Endothelial cell of umbilical vein (primary cell): ENCODE data around the gene TMPRSS4. TPM values are rescaled to one million over a fixed set of nuclear protein-coding genes. Genes with fewer than 3 reads are reported as not detected.

Experiments
- BruUV-seq: library from RNA; stranded (reverse); fragments of 400-500 nt; replicated peaks from 2 replicates; lab custom pipeline; 2021; lab: Mats Ljungman, UMichigan
- CTCF ChIA-PET: fragments of 300-600, 350-600 bp; sonication (Branson Sonifier 250); formaldehyde crosslinking; loops from one replicate; lab custom pipeline; 2021; ENCODE audit warnings: antibody characterized with exemption, inconsistent platforms; lab: Charles Lee
- POLR2A ChIA-PET: fragments of 300-600, 350-600 bp; sonication (Branson Sonifier 250); formaldehyde crosslinking; loops from one replicate; lab custom pipeline; 2021; ENCODE audit warnings: antibody characterized with exemption, inconsistent platforms; lab: Charles Lee
- DNase-seq: peaks from one replicate; pipeline ENCODE4 v3.0.0-alpha.2; 2011; ENCODE audit warnings: low read depth, low spot score
- FAIRE-seq: peaks from 2 replicates; lab custom pipeline; 2011; peaks lifted over from hg19 to GRCh38; lab: Jason Lieb, UNC
- H2AFZ ChIP-seq: 2 replicates; pipeline ENCODE4 v1.6.0; 2012; ENCODE audit warnings: low read depth, low read length, control low read depth, inconsistent platforms
- H3K27ac ChIP-seq: 2 replicates; pipeline ENCODE4 v1.5.1; 2011; ENCODE audit warnings: low read depth, mild to moderate bottlenecking, control low read depth, low read length, moderate library complexity; ENCODE audit not compliant: insufficient read depth
- H3K27me3 ChIP-seq, 2 experiments: 2 replicates each; pipeline versions ENCODE4 v1.6.0 to v1.6.1; 2011; ENCODE audit warnings: low read length in 2 of 2, mixed read lengths in 1 of 2; ENCODE audit not compliant: control insufficient read depth in 2 of 2, insufficient read depth in 2 of 2
- H3K36me3 ChIP-seq, 2 experiments: 2 replicates in 1 of 2; 3 replicates in 1 of 2; pipeline ENCODE4 v1.5.1; 2011; ENCODE audit warnings: low read length in 2 of 2, mild to moderate bottlenecking in 1 of 2, moderate library complexity in 1 of 2; ENCODE audit not compliant: control insufficient read depth in 2 of 2, insufficient read depth in 2 of 2; ENCODE audit errors: extremely low read depth in 1 of 2
- H3K4me1 ChIP-seq: 3 replicates; pipeline ENCODE4 v1.5.1; 2011; ENCODE audit warnings: mild to moderate bottlenecking, low read length; ENCODE audit not compliant: control insufficient read depth, insufficient read depth; ENCODE audit errors: extremely low read depth
- H3K4me2 ChIP-seq: 2 replicates; pipeline ENCODE4 v1.6.1; 2011; ENCODE audit warnings: low read length, control low read depth, mixed read lengths; ENCODE audit not compliant: insufficient read depth
- H3K4me3 ChIP-seq, 3 experiments: fragments of 200-600 bp in 1 of 3; sonication (generic), shearing (Covaris generic) in 1 of 3; replicated peaks in 1 of 3; 2 replicates each; pipeline ENCODE4 v1.5.1; 2011 to 2016; ENCODE audit warnings: control low read depth in 3 of 3, low read length in 3 of 3, mild to moderate bottlenecking in 2 of 3, inconsistent platforms in 1 of 3, low read depth in 1 of 3, moderate library complexity in 1 of 3; ENCODE audit not compliant: insufficient read depth in 1 of 3
- H3K79me2 ChIP-seq: 2 replicates; pipeline ENCODE4 v1.6.0; 2012; ENCODE audit warnings: low read length, inconsistent platforms; ENCODE audit not compliant: control insufficient read depth, insufficient read depth
- H3K9ac ChIP-seq: replicated peaks from 2 replicates; pipeline ENCODE3; 2011; ENCODE audit warnings: low read length, control low read depth; ENCODE audit not compliant: insufficient read depth; ENCODE audit errors: extremely low read depth
- H3K9me1 ChIP-seq: replicated peaks from 3 replicates; pipeline ENCODE4 v1.6.0; 2011; ENCODE audit warnings: mild to moderate bottlenecking, low read length; ENCODE audit not compliant: control insufficient read depth, insufficient read depth; ENCODE audit errors: extremely low read depth
- H3K9me3 ChIP-seq: replicated peaks from 2 replicates; pipeline ENCODE4 v1.5.1; 2012; ENCODE audit warnings: low read length, inconsistent platforms; ENCODE audit not compliant: control insufficient read depth, insufficient read depth
- H4K20me1 ChIP-seq: replicated peaks from 2 replicates; pipeline ENCODE3; 2011; ENCODE audit warnings: mild to moderate bottlenecking, low read length; ENCODE audit not compliant: control insufficient read depth, insufficient read depth; ENCODE audit errors: extremely low read depth
- EZH2 ChIP-seq: IDR thresholded peaks from 2 replicates; pipeline ENCODE4 v1.6.1; 2012; ENCODE audit warnings: borderline replicate concordance, low read depth, mild to moderate bottlenecking, moderate library complexity, low read length, inconsistent platforms; ENCODE audit not compliant: severe bottlenecking
- FOS ChIP-seq: IDR thresholded peaks from 2 replicates; pipeline ENCODE4 v1.6.1; 2011; ENCODE audit warnings: mild to moderate bottlenecking, low read length, moderate library complexity, borderline replicate concordance; ENCODE audit not compliant: insufficient read depth
- GATA2 ChIP-seq: IDR thresholded peaks from 2 replicates; pipeline ENCODE4 v1.7.0; 2011; ENCODE audit warnings: low read depth, mild to moderate bottlenecking, moderate library complexity, mixed read lengths, low read length; ENCODE audit not compliant: insufficient read length, insufficient read depth
- JUN ChIP-seq: IDR thresholded peaks from 2 replicates; pipeline ENCODE4 v1.6.1; 2011; ENCODE audit warnings: borderline replicate concordance, low read depth; ENCODE audit not compliant: insufficient read length, insufficient read depth
- MYC ChIP-seq: IDR thresholded peaks from one replicate; pipeline ENCODE4 v1.6.1; 2011; ENCODE audit warnings: mild to moderate bottlenecking, low read depth, low read length
- POLR2A ChIP-seq: IDR thresholded peaks from 2 replicates; pipeline ENCODE4 v1.6.1; 2012; ENCODE audit warnings: low read depth, mild to moderate bottlenecking, control low read depth, low read length
- POLR2AphosphoS5 ChIP-seq: IDR thresholded peaks from 2 replicates; pipeline ENCODE4 v1.6.1; 2012; ENCODE audit warnings: low read depth, mild to moderate bottlenecking, control low read depth, low read length, moderate library complexity; ENCODE audit not compliant: insufficient read depth
- dilution Hi-C: fragments of 300-500 bp; cut with MboI; formaldehyde crosslinking; loops from one replicate; pipeline ENCODE4 v1.15.0; 2019; ENCODE audit warnings: low sequenced_read_pairs; ENCODE audit not compliant: extremely low pct_ligation_motif_present
- intact Hi-C: fragments of 100-400 bp; cut with micrococcal nuclease; formaldehyde crosslinking; loops from one replicate; pipeline ENCODE4 v1.10.0; 2022
- polyA plus RNA-seq, 4 experiments: library from polyadenylated mRNA; depleted of rRNA in 3 of 4; stranded (reverse) in 3 of 4; unstranded in 1 of 4; fragments of >200 nt; gene quantifications; 2 replicates each; pipeline versions ENCODE4 v1.2.1 to v1.2.3, GENCODE V29; 2011 to 2012; ENCODE audit warnings: missing spikeins in 1 of 4
- total RNA-seq: library from RNA; stranded (reverse); gene quantifications from 2 replicates; pipeline ENCODE4 v1.2.3, GENCODE V29; 2021
- TF ChIP-seq, protein P1 (sequence below): IDR thresholded peaks from 2 replicates; pipeline ENCODE4 v1.6.1; 2011; ENCODE audit not compliant: insufficient read depth, insufficient read length
- TF ChIP-seq, protein P2 (sequence below), 2 donors: IDR thresholded peaks; 1 replicate in 1 of 2; 2 replicates in 1 of 2; pipeline ENCODE4 v1.5.1; 2011; ENCODE audit warnings: low read length in 2 of 2, mild to moderate bottlenecking in 2 of 2, moderate library complexity in 2 of 2, control low read depth in 1 of 2, inconsistent platforms in 1 of 2, low read depth in 1 of 2; ENCODE audit not compliant: insufficient read depth in 1 of 2; ENCODE audit errors: extremely low read depth in 1 of 2

Gene TMPRSS4
- total and polyA plus RNA-seq, 2 donors (not counting 3 experiments of a cell fraction or from before 2014, with no cell fraction given): not detected

DNA sequence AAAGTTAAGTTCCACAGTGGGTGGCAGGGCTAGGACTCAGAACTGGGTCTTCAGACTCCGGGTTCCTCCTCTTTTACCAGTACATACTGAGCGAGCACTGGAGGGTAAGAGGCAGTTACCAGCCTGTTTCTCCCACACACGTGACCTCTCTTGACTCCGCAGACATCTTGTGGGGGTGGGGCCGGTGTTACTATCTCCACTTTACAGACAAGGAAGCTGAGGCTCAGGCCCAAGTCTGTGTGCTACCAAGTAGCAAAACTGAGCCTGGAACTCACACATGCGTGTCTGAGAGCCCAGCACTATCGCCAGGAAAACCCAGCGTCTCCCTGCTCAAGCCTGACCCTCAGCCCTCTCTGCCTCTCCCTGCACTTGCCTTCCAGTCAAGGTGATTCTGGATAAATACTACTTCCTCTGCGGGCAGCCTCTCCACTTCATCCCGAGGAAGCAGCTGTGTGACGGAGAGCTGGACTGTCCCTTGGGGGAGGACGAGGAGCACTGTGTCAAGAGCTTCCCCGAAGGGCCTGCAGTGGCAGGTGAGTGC lies 25.9 kb downstream of the TMPRSS4 start:
- BruUV-seq: no TSS peak
- H2AFZ ChIP-seq: no peak overlapping the region
- no peaks in the 10 kb centered on the region for H3K9me1 ChIP-seq
- intact Hi-C loops: no loop called here
- H3K4me1 ChIP-seq: no peaks in the 10 kb centered on the region
- FAIRE-seq (no peak), DNase-seq (no peak)
- no peak overlapping the region for H3K4me3 ChIP-seq
- no peak overlapping the region for H3K4me2 ChIP-seq
- no peak for TF ChIP-seq MYC
- TF ChIP-seq, protein P1, sequence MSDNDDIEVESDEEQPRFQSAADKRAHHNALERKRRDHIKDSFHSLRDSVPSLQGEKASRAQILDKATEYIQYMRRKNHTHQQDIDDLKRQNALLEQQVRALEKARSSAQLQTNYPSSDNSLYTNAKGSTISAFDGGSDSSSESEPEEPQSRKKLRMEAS: no peak
- no peak for TF ChIP-seq FOS
- dilution Hi-C loops: no loop called here
- H3K9ac ChIP-seq: no peak overlapping the region
- no peaks in the 10 kb centered on the region for H3K9me3 ChIP-seq
- no peaks in the 10 kb centered on the region for H4K20me1 ChIP-seq
- ChIA-PET CTCF (no interaction called here), POLR2A (no interaction called here)
- H3K27me3 ChIP-seq: peaks cover 2 to 4% of the 10 kb centered on the region in 2 experiments
- no peaks in the 10 kb centered on the region for H3K36me3 ChIP-seq
- H3K79me2 ChIP-seq: no peaks in the 10 kb centered on the region
- no peak overlapping the region for H3K27ac ChIP-seq

DNA sequence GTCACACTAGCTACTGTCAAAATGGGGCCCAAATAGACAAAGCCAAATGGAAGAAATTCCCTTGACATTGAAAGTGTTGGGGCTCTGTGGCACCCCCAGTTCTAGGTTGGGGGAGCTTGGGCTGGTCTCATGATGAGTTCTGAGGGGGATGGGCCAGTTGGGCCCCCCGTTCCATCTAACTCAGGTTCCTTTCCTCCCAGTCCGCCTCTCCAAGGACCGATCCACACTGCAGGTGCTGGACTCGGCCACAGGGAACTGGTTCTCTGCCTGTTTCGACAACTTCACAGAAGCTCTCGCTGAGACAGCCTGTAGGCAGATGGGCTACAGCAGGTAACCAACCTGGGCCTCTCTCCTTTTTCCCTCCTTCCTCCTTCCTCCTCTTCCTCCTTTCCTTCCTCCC lies 27.6 kb downstream of the TMPRSS4 start:
- no peaks in the 10 kb centered on the region for H3K4me1 ChIP-seq
- no peak overlapping the region for H3K4me2 ChIP-seq
- intact Hi-C loops (no loop called here), dilution Hi-C loops (no loop called here)
- CTCF ChIA-PET: interaction anchor here (1.0 kb wide), 1 partner anchor 15 kb away, joined by 3 read pairs; no protein-coding TSS in a partner anchor
- no peaks in the 10 kb centered on the region for H3K36me3 ChIP-seq
- H3K79me2 ChIP-seq: no peaks in the 10 kb centered on the region
- H3K4me3 ChIP-seq: no peak overlapping the region
- no peaks in the 10 kb centered on the region for H4K20me1 ChIP-seq
- DNase-seq (no peak), FAIRE-seq (no peak)
- TF ChIP-seq, protein P2, sequence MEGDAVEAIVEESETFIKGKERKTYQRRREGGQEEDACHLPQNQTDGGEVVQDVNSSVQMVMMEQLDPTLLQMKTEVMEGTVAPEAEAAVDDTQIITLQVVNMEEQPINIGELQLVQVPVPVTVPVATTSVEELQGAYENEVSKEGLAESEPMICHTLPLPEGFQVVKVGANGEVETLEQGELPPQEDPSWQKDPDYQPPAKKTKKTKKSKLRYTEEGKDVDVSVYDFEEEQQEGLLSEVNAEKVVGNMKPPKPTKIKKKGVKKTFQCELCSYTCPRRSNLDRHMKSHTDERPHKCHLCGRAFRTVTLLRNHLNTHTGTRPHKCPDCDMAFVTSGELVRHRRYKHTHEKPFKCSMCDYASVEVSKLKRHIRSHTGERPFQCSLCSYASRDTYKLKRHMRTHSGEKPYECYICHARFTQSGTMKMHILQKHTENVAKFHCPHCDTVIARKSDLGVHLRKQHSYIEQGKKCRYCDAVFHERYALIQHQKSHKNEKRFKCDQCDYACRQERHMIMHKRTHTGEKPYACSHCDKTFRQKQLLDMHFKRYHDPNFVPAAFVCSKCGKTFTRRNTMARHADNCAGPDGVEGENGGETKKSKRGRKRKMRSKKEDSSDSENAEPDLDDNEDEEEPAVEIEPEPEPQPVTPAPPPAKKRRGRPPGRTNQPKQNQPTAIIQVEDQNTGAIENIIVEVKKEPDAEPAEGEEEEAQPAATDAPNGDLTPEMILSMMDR (IDR thresholded peaks at IDR 0.05; ENCODE audit: extremely low read depth in 1 of 2, insufficient read depth in 1 of 2, low read depth in 1 of 2, low read length in 2 of 2): no peak
- TF ChIP-seq MYC (no peak), GATA2 (no peak), POLR2A (no peak), JUN (no peak), POLR2AphosphoS5 (no peak), EZH2 (no peak), FOS (no peak)
- TF ChIP-seq, protein P1: no peak
- H3K9me1 ChIP-seq: no peaks in the 10 kb centered on the region
- H3K27ac ChIP-seq: no peak overlapping the region
- no peaks in the 10 kb centered on the region for H3K9me3 ChIP-seq
- BruUV-seq: no TSS peak
- no peak overlapping the region for H3K9ac ChIP-seq
- POLR2A ChIA-PET: no interaction called here
- peaks cover 0 to 4% of the 10 kb centered on the region in 2 experiments for H3K27me3 ChIP-seq
- H2AFZ ChIP-seq: no peak overlapping the region
